CD4-positive, alpha-beta T cell treated with Interferon gamma for 1 hour (primary cell): Measurements from ENCODE around the gene PRKN.

Experiments
- DNase-seq: peaks from one replicate; pipeline ENCODE4 v3.0.0-alpha.2; 2020

Gene PRKN

DNA sequence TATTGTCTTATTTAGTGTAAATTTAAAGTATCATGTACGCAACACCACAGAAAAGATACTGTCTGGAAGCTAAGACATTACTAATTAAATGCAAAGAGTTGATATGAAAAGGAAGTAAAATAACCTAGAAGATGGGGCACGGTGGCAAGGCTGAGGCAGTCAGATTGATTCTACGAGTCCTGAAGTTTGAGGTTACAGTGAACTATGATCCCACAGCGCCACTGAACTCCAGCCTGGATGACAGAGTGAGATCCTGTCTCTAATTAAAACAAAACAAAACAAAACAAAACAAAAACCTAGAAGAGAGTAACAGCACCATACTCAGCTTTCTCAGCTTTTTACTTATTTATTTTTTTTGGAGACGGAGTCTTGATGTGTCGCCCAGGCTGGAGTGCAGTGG is 199.0 kb downstream of the PRKN start:
- no peak for DNase-seq

DNA sequence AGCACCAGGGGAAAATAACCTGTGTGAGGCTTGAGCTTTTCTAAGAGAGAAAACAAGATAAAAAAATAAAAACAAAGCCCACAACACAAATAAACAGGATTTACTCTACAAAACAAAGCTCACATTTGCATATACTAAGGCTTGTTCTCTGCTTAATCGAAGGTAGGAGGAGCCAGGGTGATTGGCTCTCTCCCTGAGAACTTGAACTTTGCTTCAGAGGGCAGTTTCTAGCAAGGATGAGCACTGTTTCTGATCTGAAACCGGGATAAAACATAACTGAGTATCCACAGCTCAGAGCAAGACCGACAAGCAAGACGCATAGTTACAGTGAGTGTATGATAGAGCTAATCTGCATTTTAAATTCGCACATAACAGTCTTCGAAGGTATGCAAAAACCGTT is 200.6 kb downstream of the PRKN start:
- no peak for DNase-seq

- no peak for DNase-seq
Observed at GRCh38 chr6:162525181-162525580, 202.4 kb downstream of the PRKN start.

- DNase-seq, result no peak
Observed at GRCh38 chr6:162512744-162513143, 214.8 kb downstream of the PRKN start.

- no peak for DNase-seq
Observed at GRCh38 chr6:162497389-162497788, 230.2 kb downstream of the PRKN start.

DNA sequence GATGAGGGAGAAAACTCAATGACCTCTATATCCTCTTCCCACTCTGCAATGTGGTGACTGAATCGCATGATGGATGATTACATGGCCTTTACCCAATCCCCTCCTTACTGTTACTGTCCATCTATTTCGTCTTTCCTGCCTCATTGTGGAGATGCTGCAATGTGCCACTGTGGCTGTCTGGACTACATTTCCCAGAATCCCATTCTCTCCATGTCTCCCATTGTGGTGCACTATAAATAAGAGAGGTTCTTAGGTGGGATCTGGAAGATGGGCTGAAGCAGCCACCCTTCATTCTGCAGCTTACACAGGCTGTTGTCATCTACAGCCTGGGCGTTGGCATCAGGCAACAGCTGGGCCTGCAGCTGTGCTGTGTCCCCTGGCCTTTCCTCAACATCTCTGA is 233.6 kb downstream of the PRKN start:
- DNase-seq, result no peak

GRCh38 chr6:162491637-162492036 is 235.9 kb downstream of the PRKN start:
- DNase-seq, result no peak

- no peak for DNase-seq
Observed at GRCh38 chr6:162489101-162489976, 238.2 kb downstream of the PRKN start.

DNA sequence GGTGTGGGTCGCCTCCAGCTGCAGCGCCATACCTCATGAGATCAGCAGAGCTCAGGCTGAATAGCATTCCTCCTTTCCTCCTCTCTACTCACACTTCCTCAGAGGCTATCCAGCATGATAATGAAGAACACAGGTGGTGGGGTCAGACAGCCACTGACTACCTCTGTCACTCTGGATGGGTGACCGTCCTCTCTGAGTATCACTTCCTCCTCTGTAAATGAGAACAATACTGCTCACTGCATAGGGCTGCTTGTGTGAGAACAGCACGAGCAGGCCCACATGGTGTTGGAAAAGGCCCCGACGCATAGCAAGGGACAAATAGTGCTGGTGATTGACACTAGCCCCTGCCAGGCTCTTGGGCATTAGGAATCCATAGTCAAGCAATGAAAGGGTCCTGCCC is 239.1 kb downstream of the PRKN start:
- no peak for DNase-seq

GRCh38 chr6:162485464-162485863 is 242.1 kb downstream of the PRKN start:
- no peak for DNase-seq

- DNase-seq, result no peak
Observed at GRCh38 chr6:162481938-162482337, 245.6 kb downstream of the PRKN start.

GRCh38 chr6:162481320-162481719 is 246.2 kb downstream of the PRKN start:
- no peak for DNase-seq

DNA sequence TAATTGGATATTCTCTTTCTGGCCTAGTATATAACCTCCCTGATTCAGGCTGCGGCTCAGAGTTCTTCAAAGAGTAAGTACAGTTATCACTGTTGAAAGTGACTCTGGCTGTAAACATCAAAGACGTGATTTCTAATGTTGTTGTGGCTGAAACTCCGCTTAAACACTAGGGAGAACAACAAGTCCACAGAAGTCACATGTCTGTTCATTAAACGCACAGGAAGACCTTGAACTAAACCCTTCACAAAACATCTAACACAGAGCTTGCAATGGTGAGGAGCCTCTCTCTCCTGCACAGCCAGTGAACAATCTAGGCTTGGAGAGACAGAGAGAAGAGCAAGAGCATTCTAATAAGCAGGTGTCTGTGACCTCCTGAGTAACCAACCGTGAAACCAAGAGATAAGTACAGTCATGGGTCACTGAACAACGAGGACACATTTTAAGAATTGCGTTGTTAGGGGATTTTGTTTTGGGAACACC is 249.3 kb downstream of the PRKN start:
- no peak for DNase-seq

DNA sequence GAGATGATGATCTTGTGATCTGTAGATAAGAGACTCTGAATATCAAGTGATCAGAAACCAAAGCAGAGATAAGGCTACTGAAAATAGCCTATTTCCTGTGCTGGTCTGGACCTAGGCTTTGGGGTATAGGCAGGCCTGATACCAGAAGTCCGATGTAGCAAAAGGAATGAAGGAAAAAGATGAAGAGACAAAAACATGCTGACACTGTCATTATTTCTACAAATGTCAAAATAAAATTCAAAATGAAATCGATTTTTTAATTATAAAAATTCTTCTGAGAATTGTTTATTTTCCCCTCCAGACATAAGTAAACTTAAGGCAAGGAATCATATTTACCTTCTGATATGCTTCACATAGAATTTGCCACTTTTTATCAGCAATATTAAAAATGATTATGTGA is 252.8 kb downstream of the PRKN start:
- DNase-seq, result no peak

DNA sequence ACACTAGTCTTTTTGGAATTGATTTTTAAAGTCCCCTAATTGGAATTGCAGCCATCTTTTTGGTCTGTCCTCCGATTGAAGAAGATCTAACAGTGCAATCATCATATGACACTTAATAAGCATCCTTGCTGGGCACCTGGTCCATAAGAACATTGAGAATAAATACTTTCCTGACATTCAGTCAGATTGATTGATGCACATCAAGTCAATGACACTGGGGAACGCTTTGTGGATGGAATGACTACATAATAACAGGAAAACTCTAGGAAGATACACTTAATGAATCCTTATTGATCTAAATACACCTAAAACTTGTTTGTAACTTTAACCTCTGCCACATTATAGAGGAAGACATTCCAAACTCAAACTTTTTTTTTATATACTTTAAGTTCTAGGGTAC is 255.7 kb downstream of the PRKN start:
- DNase-seq, result no peak

DNA sequence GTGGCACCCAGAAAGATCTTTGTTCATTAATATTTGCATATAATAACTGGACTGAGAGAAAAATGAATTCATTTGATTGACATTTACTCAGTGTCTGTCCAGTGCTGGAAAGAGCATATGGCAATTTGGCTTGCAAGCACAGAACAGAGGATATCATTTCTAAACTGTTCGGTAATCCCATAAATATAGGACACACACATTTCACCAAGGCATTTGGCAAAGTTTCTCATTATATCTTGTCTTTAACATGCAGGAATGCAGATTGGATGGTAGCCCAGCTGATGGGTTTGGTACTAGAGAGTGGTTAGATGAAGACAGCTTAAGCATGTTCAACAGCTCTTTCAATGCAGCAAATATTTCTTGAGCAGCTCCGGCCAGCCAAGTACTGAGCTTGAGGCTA is 259.2 kb downstream of the PRKN start:
- DNase-seq, result no peak

GRCh38 chr6:162467679-162468078 is 259.9 kb downstream of the PRKN start:
- no peak for DNase-seq

GRCh38 chr6:162463576-162463975 is 264.0 kb downstream of the PRKN start:
- no peak for DNase-seq

DNA sequence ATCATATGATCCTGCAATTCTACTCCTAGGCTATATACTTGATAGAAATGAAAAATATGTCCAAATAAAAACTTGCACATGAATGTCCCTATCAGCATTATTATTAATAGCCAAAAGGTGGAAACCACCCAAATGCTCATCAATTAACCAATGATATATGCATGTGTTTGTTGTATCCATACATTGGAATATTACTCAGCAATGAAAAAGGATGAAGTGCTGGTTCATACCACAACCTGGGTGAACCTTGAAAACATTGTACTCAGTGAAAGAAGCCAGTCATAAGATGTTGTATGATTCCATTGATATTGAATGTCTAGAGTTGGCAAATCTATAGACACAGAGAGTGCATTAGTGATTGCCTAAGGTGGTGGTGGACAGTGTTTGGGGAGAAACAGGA is 267.6 kb downstream of the PRKN start:
- no peak for DNase-seq

- no peak for DNase-seq
Observed at GRCh38 chr6:162450358-162450757, 277.2 kb downstream of the PRKN start.

DNA sequence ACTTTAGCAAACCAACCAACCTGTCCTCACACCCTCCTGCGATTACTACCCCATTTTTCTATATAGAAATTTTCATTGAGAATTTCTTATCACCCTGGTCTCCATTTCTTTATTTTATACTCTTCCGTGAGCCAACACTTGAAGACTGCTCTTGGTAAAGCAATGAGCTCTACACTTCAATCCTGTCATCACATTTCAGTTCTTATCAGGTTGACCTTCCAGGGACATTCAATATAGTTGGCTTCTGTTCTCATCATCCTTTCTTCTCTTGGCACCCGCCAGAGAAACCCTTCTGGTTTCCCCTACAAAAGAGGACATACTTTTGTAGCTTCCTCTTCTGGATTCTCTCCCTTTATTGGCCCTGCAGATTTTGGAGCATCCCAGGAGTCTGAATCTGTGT is 279.3 kb downstream of the PRKN start:
- no peak for DNase-seq

GRCh38 chr6:162443101-162443500 is 284.5 kb downstream of the PRKN start:
- no peak for DNase-seq

DNA sequence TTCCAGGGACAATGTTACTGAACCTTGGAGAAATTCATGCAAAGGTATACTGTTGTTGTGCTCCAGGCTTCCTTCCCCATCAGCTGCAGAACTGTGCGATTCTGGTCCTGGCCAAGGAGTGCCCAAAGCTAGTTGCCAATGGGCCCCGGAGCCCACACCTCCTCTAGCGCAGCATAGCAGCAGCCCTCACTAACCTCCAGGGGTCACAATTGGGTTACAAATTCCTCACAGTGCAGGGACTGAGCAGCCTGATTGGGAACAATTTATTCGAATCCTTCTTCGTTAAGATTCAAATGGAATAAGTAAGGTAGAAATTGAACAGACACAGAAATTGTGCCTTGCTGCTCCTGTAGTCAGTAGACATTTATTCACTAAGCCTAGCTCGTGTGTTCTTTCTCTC is 284.9 kb downstream of the PRKN start:
- no peak for DNase-seq

GRCh38 chr6:162441991-162442390 is 285.6 kb downstream of the PRKN start:
- DNase-seq, result no peak

- no peak for DNase-seq
Observed at GRCh38 chr6:162438980-162439379, 288.6 kb downstream of the PRKN start.
